ENCODE data around the gene MRPS33.

DNA sequence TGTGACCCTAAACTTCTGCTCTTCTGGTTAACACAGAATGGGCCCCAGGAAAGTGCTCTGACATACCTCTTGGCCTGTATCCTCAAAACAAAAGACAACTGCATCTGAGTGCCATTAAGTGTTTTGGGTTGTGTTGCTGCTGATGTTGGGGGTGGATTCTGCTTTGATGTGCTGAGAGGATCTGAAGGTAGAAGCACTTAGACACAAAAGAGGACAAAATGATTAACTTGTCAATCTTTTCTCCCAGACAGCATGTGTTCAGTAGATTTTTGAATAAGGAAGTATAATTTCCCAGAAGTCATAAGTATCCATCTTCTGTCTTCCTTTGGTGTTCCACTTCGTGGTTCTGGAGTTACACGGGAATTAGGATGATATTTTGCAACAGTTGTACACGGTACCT is 43.0 kb upstream of the MRPS33 start:
- TF ChIP-seq, protein P1, sequence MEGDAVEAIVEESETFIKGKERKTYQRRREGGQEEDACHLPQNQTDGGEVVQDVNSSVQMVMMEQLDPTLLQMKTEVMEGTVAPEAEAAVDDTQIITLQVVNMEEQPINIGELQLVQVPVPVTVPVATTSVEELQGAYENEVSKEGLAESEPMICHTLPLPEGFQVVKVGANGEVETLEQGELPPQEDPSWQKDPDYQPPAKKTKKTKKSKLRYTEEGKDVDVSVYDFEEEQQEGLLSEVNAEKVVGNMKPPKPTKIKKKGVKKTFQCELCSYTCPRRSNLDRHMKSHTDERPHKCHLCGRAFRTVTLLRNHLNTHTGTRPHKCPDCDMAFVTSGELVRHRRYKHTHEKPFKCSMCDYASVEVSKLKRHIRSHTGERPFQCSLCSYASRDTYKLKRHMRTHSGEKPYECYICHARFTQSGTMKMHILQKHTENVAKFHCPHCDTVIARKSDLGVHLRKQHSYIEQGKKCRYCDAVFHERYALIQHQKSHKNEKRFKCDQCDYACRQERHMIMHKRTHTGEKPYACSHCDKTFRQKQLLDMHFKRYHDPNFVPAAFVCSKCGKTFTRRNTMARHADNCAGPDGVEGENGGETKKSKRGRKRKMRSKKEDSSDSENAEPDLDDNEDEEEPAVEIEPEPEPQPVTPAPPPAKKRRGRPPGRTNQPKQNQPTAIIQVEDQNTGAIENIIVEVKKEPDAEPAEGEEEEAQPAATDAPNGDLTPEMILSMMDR (conservative IDR thresholded peaks at IDR 0.05; ENCODE audit: low read depth in 2 of 2): no peak
- TF ChIP-seq POLR2AphosphoS5 (IDR thresholded peaks at IDR 0.05; ENCODE audit: low read depth) (no peak), EZH2phosphoT487 (IDR thresholded peaks at IDR 0.05; ENCODE audit: unreplicated experiment) (no peak), CREB1 (CRISPR knock-in tag; IDR thresholded peaks at IDR 0.05; ENCODE audit: low read depth) (no peak), EZH2 (IDR thresholded peaks at IDR 0.05; ENCODE audit: low read depth, unreplicated experiment) (no peak), JUNB (IDR thresholded peaks at IDR 0.05; ENCODE audit: unreplicated experiment) (no peak)
- TF ChIP-seq, protein P2, sequence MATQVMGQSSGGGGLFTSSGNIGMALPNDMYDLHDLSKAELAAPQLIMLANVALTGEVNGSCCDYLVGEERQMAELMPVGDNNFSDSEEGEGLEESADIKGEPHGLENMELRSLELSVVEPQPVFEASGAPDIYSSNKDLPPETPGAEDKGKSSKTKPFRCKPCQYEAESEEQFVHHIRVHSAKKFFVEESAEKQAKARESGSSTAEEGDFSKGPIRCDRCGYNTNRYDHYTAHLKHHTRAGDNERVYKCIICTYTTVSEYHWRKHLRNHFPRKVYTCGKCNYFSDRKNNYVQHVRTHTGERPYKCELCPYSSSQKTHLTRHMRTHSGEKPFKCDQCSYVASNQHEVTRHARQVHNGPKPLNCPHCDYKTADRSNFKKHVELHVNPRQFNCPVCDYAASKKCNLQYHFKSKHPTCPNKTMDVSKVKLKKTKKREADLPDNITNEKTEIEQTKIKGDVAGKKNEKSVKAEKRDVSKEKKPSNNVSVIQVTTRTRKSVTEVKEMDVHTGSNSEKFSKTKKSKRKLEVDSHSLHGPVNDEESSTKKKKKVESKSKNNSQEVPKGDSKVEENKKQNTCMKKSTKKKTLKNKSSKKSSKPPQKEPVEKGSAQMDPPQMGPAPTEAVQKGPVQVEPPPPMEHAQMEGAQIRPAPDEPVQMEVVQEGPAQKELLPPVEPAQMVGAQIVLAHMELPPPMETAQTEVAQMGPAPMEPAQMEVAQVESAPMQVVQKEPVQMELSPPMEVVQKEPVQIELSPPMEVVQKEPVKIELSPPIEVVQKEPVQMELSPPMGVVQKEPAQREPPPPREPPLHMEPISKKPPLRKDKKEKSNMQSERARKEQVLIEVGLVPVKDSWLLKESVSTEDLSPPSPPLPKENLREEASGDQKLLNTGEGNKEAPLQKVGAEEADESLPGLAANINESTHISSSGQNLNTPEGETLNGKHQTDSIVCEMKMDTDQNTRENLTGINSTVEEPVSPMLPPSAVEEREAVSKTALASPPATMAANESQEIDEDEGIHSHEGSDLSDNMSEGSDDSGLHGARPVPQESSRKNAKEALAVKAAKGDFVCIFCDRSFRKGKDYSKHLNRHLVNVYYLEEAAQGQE (IDR thresholded peaks at IDR 0.05; ENCODE audit: unreplicated experiment): no peak

Data from GM23338 (cell line).